Anterior cingulate cortex (tissue), 58 donors: ENCODE data around the gene CH25H.
"Not testable (repeated sequence)": the region's sequence is repeated elsewhere in the genome, so short reads cannot be mapped to it uniquely, and the experiment has no call there.

Experiments used
- DNase-seq, 58 donors: peaks; one replicate each; lab custom pipeline; 2025; lab: John Stamatoyannopoulos, UW

CH25H gene, protein sequence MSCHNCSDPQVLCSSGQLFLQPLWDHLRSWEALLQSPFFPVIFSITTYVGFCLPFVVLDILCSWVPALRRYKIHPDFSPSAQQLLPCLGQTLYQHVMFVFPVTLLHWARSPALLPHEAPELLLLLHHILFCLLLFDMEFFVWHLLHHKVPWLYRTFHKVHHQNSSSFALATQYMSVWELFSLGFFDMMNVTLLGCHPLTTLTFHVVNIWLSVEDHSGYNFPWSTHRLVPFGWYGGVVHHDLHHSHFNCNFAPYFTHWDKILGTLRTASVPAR

DNA sequence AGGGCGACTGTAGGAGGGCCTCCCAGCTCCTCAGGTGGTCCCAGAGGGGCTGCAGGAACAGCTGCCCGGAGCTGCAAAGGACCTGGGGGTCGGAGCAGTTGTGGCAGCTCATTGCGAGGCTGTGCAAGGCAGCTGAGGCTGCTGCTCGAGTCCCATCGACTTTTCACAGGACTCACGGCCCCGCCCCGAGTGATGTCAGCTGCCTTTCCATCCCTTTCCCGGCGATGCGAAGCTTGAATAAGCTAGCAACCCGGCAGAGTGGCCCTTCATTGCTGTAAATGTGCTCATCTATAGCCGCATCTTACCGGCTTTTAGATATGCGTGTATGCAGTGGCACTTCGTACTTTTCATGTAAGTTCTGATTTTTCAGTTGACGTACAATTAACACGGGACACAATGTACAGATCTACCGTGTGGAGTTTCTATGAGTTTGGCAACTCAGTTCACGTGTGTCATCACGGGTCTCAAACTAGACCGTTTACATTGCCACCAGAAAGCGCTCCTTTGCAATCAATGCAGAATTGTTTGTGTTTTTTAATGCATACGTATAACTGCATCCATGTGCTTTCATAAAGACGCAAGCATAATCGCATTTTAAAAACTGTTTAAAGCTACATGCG, at the start of gene CH25H:
CH25H (minus strand) TSS at position 137 of the 620 bp plus-strand sequence; CDS start at position 112, 25 bp downstream.
- peak in 55 of 58 donors; percentile 25 to 87 (median 69) for DNase-seq

DNA sequence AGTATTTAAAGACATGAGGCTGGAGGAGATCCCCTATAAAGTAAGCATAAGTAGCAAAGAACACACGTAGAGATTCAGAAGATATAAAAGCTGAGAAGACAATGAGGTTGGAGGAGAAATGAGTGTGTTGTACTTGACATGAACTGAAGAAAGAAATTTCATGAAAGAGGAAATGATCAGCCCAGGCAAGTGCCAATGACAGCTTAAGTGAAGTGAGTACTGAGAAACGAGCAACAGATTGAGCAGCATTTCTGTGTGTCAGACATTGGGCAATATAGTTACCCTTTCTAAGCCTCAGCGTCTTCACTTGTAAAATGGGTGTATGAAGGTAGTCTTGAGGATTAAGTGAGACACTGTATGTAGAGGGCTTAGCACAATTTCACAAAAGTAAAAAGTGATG, 49.2 kb upstream of the CH25H start:
- no peak for DNase-seq

DNA sequence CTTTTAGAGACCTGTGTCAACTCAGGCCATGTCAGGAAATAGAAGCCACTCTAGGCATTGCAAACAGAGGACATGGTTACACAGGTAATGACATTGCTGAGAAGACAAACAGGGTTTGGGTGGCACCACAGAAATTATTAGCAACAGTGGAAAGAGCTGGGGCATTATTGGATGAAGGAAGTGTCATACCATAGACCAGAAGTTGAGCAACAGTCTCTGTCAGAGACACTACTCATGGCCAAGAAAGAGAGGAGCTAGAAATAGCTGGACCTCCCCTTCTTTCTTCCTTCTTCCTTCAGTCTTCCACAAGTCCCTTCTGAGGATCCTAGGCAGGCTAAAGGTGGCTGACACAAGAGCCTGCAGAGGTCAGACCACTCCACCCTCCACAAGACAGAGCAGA, 48.7 kb upstream of the CH25H start:
- DNase-seq: no peak

DNA sequence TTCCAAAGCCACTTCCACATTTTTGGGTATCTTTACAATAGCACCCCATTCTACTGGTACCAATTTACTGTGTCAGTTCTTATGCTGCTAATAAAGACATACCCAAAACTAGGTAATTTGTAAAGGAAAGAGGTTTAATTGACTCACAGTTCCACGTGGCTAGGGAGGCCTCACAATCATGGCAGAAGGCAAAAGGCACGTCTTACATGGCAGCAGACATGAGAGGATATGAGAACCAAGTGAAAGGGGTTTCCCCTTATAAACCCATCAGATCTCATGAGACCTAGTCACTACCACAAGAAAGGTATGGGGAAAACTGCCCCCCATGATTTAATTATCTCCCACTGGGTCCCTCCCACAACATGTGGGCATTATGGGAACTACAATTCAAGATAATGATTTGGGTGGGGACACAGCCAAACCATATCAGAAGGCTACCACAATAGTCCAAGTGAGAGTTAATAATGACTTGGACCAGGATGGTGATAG, 48.0 kb upstream of the CH25H start:
- not testable (repeated sequence) for DNase-seq

DNA sequence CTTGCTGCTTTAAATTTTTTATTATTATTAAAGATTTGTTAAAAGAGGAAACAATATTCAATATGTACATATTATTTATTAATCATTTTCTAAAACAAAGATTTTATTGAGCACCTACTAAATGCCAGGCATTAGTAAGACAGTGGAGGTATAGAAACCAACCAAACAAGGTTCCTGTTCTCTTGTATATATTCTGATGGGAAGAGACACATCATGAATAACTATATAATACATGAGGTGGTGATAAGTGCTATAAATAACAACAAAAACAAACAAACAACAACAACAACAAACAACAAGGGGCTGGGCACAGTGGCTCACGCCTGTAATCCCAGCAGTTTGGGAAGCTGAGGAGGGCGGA, 45.1 kb upstream of the CH25H start:
- no peak for DNase-seq

DNA sequence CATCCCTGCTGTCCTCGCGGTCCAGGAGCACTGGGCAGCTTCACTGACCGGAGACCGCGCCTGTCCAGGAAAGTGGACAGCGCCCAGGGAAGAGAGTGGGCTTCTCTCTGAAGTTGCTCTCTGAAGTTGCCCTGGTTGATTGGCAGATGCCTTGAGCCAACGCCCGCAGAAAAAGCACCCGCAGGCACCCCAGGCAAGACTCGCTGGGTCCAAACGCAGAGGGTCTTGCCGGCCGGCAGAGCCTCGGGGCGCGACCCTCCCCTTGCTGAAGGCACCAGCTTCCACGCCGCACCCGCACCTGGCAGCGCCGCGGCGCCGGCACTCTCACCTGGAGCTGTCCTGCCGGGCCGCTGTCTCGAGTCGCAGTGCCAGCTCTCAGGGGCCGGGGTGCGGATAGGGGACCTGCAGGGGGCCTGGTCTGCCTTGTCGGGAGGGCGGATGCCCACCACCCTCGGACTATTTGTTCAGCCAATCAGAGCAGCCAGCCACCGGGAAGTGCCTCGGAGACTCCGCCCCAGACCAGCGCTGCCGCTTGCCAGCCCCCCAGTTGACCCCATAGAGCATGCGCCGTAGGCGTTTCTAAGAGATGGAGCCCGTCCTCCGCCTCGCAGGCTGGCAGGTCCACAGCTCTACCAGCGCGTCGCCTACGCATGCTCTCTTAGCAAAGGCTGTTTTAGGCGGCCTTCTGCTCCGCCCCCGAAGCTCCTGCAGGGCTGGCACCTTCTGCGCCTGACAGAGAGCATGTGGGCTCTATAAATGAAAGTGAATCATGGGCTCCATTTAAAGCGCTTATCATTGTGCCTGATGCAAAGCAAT, 44.5 kb upstream of the CH25H start, which contains the start of gene LIPA:
LIPA (minus strand) TSS at position 367 of the 816 bp plus-strand sequence. CDS start 4,127 bp downstream, outside the sequence.
- peak; percentile 72 to 99 (median 96) for DNase-seq

DNA sequence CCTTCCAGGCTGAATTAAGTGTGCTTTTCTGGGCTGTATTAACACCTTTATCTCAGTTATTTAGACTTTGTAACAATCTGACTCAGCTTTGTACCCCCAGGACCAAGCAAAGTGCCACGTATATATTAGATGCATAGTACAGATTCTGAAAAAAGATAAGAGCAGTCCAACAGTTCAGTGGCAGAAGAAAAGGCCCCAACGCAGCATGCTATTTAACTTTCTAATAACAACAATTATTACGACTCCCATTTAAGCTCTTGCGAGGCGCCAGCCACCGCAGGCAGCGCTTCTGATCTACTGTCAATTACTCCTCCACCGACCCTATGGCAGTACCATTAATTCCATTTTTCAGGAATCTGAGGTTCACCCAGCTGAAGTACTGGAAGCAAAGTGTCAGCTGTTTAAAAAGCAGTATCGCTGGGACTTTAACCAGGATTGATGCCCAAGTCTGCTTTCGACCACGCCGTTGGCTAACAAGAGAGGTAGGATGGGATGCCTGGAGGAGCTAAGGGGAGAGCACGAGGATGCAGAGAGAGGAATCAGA, 43.8 kb upstream of the CH25H start:
- DNase-seq: peak in 1 of 58 donors; percentile 65

DNA sequence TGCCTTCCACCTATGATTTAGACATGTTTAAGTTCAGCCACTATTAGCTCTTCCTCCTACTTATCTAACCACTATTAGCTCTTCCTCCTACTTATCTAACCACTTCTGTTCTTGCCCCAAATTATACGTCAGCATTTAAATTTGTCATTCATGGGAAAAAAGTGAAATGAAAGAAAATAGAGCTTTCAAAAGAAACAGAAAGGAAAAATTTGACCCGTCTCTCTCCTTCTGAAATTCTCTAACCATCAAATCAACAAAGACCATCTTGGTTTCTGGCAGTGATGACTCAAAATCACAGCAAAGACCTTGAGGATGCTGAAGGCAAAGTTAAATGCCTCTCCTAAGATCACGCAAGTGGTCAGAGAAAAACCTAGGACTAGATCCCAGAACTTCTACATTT, 41.9 kb upstream of the CH25H start:
- no peak for DNase-seq

DNA sequence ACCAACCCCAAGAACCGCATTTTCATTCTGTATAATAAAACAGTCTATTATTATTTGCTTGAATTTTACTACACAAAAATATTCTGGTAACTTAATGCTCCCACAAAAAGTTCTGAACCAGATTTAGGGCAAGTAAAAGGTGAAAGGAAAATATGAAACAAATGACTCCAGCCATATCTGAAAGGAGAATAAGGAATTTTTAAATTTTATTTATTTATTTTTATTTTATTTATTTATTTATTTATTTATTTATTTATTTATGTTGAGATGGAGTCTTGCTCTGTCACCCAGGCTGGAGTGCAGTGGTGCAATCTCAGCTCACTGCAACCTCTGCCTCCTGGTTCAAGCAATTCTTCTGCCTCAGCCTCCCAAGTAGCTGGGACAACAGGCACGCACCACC, 40.5 kb upstream of the CH25H start:
- not testable (repeated sequence) for DNase-seq

DNA sequence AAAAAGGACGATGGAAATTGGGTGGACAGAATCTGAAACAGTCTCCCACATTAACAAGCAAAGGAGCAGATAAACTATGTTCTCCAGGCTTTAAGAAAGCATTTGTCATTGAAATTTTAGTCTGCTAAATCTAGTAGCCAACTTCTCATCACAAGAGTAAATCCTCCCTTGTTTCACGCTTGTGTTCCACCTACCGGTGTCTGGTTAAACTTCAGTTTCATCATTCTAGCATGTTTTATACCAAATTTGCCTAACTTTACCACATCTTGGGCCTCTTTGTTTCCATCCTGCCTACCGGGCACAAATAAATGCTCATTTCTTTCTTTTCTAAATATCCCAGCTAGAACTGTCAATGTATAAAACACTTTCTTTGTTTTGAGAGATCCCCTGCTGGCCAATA, 38.7 kb upstream of the CH25H start:
- no peak for DNase-seq

DNA sequence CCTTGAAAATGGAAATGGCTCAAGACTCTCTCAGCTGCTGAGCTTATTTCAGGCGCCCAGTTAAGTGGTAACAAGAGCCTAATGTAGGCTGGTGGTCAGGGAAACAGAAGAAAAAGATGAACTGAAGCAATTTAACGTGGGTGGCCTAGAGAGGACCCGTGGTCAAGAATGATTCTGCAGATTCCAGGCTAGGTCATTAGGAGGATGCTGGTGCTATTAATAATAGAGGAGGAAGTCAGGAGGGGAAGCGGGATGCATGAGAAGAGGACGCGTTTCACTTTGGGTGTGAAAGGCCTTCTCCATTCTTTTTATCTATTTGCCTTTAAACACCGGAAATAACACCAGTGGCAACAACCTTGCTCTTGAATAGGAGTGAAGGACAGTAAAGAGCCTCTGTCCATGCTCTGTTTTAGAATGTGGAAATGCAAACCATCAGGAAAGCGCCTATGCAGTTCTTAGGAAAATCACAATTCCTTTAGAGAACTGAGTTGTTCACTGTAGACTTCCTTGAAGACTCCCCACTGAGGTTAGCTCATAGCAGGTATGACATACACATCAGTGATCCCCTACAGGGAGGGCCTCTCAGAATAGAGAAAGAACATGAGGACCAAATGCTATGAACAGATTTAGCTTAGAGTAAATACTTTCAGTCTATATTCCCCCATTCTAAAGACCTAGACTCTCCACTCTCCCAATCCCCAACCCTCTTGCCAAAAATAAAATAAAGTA, 35.9 kb upstream of the CH25H start:
- DNase-seq: peak in 1 of 58 donors; percentile 59

DNA sequence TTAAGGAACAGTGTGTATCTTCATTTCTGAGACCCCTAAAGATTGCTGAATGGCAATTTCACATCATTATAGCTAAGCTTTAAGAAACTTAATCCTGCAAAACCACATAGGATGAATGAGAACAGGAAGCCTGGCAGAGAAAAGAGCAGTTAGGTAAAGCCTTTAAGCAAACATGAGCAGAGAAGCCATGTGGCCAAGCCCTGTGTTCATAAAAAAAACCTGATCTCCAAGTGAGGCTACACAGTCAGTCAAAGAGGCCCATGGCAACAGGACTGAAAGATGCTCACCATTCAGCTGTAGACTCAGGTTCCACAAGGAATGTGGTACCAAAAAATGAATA, 35.2 kb upstream of the CH25H start:
- DNase-seq: no peak

DNA sequence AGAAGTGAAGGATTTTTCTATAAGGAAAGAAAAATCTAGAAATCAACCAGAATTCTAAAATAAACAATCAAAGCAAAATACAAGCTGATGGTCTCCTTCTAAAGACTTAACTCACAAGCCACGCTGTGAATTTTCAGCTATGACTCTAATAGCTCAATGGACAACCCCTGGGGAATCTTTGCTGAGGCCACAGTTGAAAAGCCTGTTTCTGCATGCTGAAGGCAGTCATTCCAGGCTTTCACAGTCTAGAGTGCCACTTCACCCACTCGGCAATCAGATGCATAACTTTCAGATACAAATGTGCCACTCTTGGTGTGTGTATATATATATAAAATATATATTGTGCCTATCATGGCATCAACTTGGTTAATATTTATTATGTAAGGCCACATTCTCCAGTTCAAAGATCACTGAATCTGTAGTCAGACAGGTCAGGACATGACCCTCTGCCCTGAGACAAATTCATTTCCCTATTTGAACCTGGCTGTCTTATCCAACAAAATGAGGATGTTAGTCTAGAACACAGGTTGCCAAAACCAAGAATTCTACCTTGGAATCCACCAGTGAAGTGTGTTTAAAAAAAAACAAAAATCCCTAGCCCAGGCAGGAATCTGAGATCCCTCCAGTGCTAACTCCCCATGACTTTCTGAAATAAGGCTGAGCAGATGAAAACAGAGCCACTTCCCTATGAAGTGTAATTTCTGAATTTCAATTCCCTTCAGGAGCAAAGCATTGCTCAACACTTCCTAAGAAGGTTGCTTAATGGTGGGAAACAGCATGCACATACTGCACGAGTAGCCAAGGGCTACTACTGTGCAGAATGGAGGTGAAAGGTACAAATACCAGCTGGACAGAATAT, 34.6 kb upstream of the CH25H start:
- no peak for DNase-seq

DNA sequence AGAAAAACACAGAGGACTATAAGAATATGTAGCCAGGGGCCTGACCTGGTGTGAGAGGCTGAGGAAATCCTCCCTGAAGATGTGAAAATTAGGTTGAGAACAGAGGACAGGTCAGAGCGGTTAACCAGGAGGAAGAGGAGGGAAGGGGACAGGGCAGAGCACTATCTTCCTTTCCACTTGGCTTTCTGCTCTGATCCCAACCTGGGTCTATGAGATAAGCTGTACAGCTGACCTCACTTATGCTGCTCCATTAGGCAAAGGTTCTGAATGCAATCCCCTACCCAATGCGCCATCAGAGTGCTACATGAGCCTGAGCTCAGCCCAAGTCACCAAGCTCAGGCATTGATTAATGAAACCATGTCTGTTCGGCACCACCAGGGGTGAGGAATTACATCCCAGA, 33.9 kb upstream of the CH25H start:
- no peak for DNase-seq

DNA sequence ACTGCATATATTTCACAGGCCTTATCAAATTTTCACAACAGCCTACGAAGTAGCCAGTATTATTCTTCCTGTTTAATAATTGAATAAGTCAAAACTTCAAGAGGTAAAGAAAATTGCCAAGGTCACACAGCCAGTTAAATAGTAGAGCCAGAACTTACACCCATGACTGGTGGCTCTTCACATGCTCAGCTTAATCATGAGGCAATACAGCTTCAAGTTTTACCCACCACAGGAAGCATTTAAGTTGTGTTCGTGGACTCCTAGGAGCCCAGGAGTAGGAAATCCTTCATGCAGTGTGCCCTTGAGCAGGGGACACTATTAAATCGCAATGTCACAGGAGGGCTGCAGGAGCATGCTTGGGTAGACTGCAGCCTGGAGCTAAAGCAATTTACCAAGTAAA, 33.4 kb upstream of the CH25H start:
- no peak for DNase-seq

DNA sequence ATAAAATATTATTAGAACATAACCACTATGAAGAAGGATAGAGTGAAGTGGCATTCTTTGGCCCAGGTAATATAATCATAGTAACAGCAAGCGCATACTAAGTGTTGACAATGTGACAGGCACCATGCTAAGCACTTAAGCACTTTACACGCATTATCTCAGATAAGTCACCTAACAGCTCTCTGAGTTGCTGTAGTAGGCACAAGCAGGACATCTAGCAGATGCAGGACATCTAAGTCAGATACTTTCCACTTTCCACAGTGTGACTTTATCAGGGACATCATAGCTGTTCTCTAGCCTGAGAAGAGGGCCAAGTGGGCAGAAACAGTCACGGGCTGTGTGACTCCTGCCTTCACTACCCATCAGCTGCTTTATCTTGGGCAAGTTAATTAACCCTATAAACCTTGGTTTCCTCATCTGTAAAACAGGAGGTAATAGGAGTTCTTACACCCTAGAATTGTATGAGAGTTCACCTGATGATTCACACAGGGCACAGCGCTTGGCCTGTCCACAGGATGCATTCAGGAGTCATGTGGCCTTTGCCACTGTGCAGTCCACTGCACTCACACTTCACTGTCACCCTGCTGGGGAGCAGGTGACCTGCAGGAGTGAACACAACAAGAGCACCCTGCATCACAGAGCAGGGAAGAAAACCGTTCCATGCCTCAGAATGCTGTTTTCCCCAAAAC, 32.0 kb upstream of the CH25H start:
- DNase-seq: no peak

DNA sequence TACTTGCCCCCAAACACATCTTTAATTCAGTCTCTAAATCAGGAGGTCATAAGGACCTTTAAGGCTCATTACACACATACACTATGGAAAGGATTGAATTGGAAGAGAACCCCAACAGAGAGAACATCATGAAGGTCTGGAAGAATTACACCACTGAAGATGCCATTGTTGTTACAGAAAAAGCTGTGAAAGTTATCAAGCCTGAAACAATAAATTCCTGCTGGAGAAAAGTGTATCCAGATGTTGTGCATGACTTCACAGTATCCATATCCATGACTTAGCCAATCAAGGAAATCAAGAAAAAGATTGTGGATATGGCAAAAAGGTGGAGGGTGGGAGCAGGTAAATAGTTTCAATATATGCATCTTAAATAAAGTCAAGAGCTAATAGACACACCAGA, 30.7 kb upstream of the CH25H start:
- no peak for DNase-seq

DNA sequence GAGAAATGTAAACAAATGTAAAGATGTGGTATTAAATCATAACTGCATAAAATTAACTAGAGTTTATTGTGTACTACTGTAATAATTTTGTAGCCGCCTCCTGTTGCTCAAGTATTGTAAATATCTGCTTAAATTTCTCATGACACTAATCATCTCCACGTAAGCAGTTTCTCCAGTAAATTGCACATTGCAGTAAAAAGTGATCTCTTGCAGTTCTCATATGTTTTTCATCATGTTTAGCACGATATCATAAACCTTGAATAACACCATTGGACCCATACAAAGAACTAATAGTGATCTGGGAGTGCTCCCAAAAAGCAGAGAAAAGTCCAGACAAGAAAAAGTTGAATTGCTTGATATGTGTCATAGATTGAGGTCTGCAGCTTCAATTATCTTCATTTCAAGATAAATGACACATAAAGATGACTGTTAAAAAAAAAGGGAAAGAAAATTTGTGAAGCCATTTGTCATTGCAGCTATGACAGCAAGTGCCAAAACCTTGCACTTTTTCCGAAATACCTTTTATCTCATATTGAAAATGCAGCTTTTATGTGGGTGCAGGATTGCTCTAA, 29.2 kb upstream of the CH25H start:
- no peak for DNase-seq
